IPS DF 4.7 (cell line): Measurements from ENCODE around the gene CD33.
"Not testable (repeated sequence)": the region's sequence is repeated elsewhere in the genome, so short reads cannot be mapped to it uniquely, and the experiment has no call there.

Experiments used
- DNase-seq: peaks from one replicate; pipeline ENCODE4 v3.0.0-alpha.2; 2013; ENCODE audit warnings: low spot score; ENCODE audit errors: extremely low read depth

CD33 gene

DNA sequence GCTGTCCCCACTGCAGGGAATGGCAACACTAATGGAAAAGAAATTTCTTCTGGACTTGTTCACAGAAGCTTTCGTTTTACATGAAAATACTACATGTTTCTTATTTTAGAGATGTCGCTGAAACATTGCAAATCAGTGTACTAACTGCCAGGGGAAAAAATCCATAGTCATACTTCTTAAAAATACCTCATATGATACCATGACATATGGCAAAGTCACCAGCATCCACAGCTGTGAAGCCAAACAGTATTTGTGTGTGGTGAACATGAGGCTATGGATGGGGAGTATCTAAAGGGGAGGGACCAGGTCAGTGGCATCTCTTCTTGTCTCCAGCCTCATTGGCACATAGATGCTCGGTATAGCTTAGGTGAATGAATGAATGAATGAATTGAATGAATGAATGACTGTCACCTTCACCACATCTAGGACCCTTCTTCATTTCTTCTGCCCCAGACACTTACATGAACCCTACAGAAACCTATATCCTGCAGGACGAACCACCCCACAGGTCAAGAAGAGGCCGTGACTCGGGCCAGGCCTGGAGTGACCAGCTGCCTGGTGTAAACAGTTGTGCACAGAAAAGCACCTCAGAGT, 14.6 kb upstream of the CD33 start:
- no peak for DNase-seq

DNA sequence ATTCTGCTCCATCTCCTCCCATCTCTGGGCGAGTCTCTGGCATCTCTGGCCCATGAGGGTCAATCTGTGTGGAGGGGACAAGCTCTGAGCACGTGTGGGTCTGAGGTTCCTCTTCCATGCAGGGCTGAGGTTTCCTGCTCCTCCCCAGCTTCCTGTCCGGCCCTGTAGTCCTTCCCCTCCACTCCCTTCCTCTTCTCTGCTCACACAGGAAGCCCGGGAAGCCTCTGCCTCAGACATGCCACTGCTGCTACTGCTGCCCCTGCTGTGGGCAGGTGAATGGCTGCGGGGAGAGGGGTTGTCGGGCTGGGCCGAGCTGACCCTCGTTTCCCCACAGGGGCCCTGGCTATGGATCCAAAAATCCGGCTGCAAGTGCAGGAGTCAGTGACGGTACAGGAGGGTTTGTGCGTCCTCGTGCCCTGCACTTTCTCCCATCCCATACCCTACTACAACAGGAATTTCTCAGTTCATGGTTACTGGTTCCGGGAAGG, 14.0 kb upstream of the CD33 start:
- not testable (repeated sequence) for DNase-seq

DNA sequence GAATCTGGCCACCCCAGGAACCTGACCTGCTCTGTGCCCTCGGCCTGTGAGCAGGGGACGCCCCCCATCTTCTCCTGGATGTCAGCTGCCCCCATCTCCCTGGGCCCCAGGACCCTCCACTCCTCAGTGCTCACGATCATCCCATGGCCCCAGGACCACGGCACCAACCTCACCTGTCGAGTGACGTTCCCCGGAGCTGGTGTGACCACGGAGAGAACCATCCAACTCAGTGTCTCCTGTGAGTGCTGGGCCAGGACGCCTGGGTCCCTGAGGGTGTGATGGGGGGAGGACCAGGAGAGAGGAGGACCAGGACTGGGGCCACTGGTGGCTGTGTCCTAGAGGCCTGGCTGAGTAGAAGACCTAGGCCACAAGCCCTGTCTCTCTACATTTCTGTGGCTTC, 13.0 kb upstream of the CD33 start:
- DNase-seq, result no peak

DNA sequence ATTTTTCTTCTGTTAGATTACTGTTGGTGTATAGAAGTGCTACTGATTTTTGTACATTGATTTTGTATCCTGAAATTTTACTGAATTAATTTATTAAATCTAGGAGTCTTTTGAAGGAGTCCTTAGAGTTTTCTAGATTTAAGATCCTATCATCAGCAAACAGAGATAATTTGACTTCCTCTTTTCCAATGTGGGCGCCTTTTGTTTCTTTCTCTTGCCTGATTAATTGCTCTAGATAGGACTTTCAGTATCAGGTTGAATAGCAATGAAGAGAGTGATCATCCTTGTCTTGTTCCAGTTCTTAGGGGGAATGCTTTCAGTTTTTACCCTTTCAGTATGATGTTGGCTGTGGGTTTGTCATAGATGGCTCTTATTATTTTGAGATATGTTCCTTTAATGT, 5.6 kb upstream of the CD33 start:
- no peak for DNase-seq

DNA sequence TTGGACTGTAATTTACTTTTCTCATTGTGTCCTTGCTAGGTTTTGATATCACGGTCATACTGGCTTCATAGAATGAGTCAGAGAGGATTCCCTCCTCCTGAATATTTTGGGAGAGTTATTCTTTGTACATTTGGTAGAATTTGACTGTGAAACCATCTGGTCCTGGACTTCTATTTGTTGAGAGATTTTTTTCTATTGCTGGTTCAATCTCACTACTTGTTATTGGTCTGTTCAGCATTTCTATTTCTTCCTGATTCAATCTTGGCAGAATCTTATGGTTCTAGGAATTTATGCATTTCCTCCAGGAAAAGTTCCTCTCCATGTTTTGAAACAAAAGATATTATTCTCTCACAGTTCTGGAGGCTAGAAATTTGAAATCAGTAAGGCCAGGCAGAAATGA, 4.9 kb upstream of the CD33 start:
- DNase-seq, result no peak

- no peak for DNase-seq
These were observed 3.9 kb upstream of the CD33 start for GRCh38 chr19:51220996-51221395.

DNA sequence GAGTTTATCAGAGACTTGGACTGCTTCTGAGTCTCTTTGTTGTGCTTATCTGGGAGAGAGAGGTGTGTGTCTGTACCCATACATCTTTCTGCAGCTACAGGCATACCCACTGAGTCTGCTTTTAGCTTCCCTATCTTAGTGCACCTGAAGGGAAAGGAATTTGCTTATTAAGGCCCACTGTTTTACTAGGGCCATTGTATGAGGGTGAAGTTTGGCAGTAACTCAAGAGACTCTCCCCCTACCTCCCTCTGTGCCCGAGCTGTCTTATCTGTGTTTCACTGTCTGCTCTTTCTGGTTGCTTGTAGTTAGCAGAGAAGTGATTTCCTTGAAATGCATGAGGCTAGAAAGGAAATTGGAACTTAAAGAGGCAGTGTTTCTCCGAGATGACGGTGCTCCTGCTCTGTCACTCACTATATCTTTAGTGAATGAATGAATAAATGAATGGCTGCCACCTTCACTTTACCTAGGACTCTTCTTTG, 678 bp upstream of the CD33 start:
- no peak for DNase-seq

DNA sequence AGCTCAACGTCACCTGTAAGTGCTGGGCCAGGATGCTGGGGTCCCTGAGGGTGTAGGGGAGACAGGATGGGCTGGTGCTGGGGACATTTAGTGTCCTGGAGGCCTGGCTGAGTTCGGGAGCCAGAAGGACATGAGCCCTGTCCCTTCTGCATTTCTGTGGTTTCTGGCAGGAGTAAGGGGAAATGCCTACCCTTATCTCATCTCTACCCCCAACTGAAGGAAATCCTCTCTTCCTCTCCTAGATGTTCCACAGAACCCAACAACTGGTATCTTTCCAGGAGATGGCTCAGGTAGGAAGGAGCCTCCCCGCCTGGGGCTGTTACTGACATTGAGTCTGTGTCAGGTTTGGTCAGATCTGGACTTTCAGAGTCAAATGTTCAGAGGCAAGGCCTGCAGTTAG, 1.2 kb downstream of the CD33 start:
- no peak for DNase-seq

GRCh38 chr19:51227326-51227725, 2.4 kb downstream of the CD33 start:
- no peak for DNase-seq

GRCh38 chr19:51227966-51228365, 3.1 kb downstream of the CD33 start:
- no peak for DNase-seq

DNA sequence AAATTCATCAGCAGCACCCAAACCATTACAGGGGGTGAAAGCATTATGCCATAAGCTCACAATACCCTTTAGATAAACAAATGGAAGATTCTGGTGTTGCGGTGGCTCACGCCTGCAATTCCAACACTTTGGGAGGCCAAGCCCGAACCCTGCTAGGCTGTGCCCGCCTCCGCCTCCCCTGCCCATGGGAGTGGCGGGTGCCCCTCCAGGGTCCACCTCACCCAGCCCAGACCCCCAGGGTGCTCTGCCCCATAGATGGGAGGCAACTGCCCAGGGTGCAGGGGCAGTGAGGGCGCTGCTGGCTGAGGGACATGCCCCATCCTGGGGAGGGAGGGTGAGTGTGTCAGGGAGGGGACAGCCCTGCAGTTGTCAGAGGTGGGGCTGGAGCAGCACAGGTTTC, 16.0 kb downstream of the CD33 start:
- no peak for DNase-seq

GRCh38 chr19:51242881-51243630, 18.2 kb downstream of the CD33 start:
- DNase-seq, result no peak

DNA sequence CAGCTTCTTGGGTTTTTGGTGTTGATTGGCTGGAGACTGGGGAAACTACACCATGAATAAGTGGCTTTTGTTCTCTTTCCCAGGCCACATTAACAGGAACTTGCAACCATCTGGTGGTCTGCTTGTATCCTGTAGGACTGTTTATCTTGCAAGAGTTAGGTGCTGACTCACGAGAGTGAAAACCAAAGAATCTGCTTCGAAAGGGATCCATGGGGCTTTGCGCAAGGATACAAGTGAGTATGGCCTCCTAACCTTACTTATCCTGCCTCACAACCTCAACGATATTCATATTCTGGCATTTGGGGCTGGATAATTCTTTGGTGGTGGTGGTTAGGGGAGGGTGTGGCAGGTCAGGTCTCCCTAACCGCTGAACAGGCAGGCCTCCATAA, 21.3 kb downstream of the CD33 start:
- DNase-seq, result no peak

DNA sequence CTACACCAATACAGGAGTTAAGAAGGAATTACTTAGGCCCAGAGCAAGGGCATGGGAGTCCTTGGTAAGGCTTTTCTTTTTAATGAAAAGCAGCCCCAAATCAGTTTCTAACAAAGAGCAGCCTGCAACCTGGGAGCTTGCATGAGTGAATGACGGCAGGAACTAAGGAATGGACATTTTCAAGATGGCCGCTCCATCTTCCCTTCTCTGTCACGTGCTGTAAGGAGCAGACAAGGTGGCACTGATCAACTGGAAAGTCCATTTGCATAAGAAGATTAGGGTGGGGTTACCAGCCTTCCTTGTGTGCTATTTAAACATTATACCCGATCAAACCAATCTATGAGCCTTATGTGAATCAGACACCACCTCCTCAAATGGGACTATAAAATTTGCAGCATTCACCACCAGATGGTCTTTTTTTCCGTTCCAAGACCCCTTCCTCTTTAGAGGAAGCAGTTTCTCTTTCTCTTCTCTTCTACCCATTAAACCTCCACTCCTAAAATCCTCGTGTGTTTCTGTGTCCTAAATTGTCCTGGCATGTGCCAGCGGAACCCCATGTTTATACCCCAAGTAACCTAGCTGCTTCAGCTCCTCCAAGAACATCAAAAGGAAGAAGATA, 23.2 kb downstream of the CD33 start:
- no peak for DNase-seq

- DNase-seq, result no peak
These were observed 26.0 kb downstream of the CD33 start, which contains the start of gene SIGLECL1 for GRCh38 chr19:51250786-51251467. SIGLECL1 (plus strand) TSS chr19:51251080; CDS start chr19:51264073, 12,993 bp downstream.

- no peak for DNase-seq
These were observed 26.6 kb downstream of the CD33 start for GRCh38 chr19:51251468-51251820.

DNA sequence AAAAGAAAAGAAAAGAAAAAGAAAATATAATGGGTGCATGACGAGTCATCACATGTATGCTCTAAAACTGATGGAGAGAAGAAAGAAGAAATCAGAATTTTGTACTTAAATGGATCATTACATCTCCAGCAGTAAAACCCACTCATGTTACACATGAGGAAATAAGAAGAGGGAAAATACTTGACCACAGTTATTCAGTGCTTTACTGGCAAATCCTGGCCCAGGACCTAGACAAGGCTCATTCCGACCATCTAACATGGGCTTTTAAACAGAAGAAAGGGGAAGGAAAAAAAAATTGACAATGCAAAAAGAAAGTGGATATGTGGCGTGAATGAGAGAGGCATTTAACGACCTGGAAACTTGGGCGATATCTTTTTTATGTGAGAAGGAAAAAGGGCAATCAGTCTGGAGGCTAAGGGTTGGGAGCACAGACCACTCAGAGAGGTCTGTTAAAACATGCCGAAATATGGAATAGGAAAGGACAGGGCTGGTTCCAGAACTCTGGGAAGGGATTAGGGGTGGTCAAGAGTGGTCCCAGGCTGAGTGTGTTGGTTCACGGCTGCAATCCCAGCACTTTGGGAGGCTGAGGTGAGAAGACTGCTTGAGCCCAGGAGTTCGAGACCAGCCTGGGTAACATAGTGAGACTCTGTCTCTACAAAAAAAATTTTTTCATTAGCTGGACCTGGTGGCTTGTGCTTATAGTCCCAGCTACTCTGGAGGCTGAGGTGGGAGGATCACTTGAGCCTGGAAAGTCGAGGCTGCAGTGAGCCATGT, 27.6 kb downstream of the CD33 start:
- no peak for DNase-seq

DNA sequence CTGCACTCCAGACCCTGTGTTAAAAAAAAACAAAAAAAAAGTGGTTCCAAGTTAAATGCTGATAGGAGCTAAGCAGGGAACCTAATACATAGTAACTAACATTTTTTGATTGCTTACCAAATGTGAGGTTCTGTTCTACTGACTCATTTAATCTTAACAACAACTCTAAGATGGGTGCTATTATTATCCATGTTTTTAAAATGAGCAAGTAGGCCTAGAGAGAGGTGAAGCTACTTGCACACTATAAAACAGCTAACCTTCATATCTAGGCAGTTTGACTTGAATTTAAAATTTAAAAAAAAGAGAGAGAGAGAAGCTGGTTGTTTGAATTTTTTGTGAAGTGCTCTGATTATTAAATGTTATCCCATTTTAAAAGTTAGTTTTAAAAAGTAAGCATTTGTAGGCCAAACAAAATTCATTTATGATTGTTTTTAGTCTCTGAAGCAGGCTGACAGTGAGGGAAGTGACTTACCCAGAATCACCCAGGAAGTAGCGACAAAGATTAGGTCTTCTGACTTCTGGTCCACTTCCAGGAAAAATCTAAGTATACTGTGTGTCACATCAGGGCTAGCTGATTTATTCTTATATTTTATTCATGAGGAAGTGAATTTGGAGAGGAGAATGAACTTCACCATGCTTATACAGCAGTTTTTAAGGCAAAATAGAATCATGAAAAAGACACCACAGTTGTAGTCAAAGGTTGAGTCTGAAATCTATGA, 28.4 kb downstream of the CD33 start:
- DNase-seq, result no peak

GRCh38 chr19:51256155-51256625, 31.3 kb downstream of the CD33 start:
- DNase-seq, result no peak

GRCh38 chr19:51257471-51257870, 32.6 kb downstream of the CD33 start:
- no peak for DNase-seq
